Measurements from ENCODE around the gene FITM1. TPM values are rescaled to one million over a fixed set of nuclear protein-coding genes. Genes with fewer than 3 reads are reported as not detected.

Gene FITM1
- total and polyA plus RNA-seq, 11 donors: 43.3 to 276 (median 107) TPM

DNA sequence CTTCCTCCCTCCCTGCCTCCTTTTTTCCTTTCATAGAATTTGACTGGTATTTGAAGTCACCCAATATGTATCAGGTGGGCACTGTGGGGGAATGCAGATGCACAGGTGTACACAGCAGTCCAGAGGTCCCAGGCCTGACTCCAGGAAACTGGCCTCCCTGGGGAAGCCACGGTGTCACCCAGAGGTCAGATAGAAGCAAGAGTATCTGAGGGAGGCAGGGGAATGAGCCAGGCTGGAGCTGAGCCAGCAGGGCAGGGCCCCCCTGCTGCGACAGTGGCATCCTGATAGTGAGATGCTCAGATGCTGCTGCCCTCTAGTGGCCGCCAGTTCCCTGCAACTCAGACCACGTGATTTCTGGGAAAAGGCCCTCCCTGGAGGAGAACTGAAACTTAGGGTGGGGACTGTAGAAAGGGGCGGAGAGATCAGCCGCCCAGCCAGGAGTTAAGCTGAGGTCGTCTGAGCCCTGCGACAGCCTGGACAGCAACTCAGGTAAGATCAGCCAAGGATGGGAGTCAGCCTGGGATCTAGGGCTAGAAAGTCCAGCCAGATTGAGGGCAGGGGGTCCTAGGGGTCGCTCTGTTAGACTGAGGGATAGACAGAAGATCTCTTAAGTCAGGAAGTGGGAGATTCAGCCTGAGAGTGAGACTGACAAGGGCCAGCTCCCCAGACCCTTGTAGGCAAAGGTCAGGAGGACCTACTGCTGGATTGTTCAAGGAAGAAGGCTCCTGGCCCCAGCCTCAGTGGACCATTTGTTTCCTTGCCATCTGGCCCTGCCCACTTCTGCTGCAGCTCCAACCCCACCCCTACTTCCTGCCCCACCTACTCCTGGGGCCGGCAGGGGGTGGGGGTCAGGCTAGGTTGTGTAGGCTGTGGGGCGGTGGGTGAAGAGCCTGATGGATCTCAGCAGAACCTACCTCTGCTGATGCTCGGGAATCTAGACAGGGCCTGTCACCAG is 30.7 kb downstream of the FITM1 start, which contains the start of gene IRF9:
Gene IRF9, plus strand, starts transcription at position 416 of the 955 bp plus-strand sequence. CDS start 880 bp downstream, outside the sequence.
- Histone ChIP-seq H3K36me3 (peaks cover 5 to 90% (median 76%) of the 10 kb centered on the region in 9 donors), H3K9me3 (no peaks in the 10 kb centered on the region), H3K4me3 (peak within 1 kb of the TSS; percentile 36 to 85 (median 72)), H3K4me1 (peaks cover 0 to 54% (median 22%) of the 10 kb centered on the region in 12 donors), H3K27me3 (no peaks in the 10 kb centered on the region), H3K27ac (peak within 1 kb of the TSS; percentile 82 to 100 (median 97))
- DNase-seq (peak; percentile 95 to 97 (median 96)), ATAC-seq (peak; percentile 88 to 95 (median 94))
- WGBS, 4 donors: 0 to 4% (median 2%) methylated on average over 11 to 12 of the region's 12 CpGs
- TF ChIP-seq, protein P1, sequence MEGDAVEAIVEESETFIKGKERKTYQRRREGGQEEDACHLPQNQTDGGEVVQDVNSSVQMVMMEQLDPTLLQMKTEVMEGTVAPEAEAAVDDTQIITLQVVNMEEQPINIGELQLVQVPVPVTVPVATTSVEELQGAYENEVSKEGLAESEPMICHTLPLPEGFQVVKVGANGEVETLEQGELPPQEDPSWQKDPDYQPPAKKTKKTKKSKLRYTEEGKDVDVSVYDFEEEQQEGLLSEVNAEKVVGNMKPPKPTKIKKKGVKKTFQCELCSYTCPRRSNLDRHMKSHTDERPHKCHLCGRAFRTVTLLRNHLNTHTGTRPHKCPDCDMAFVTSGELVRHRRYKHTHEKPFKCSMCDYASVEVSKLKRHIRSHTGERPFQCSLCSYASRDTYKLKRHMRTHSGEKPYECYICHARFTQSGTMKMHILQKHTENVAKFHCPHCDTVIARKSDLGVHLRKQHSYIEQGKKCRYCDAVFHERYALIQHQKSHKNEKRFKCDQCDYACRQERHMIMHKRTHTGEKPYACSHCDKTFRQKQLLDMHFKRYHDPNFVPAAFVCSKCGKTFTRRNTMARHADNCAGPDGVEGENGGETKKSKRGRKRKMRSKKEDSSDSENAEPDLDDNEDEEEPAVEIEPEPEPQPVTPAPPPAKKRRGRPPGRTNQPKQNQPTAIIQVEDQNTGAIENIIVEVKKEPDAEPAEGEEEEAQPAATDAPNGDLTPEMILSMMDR (IDR thresholded peaks at IDR 0.05): peak; percentile 86 to 98 (median 93)
- peak in 1 of 2 donors; percentile 59 for TF ChIP-seq POLR2A (IDR thresholded peaks at IDR 0.05)
- intact Hi-C loops (cut with DNase I): loop anchor here in 6 of 10 donors (1.0 to 10.0 kb wide), 8 partner anchors 14 to 146 kb away; partner anchors contain the start of genes DCAF11 (in 3 of the 6), NRL (in 3 of the 6), IPO4 (in 1 of the 6) and RNF31 (in 1 of the 6)

DNA sequence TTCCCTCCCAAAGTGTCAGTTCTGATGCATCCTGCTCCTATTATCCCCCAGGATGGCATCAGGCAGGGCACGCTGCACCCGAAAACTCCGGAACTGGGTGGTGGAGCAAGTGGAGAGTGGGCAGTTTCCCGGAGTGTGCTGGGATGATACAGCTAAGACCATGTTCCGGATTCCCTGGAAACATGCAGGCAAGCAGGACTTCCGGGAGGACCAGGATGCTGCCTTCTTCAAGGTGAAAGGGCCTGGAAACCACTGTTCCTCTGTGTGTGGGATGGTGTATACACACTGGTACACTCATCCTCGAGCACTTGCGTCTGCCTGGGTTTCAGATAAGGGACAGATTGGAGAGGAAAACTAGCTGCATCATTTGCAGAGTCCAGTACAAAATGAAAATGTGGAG is 31.6 kb downstream of the FITM1 start:
- DNase-seq: peak in 2 of 5 donors; percentile 18 to 42
- peaks cover 5 to 90% (median 76%) of the 10 kb centered on the region in 9 donors for H3K36me3 ChIP-seq
- WGBS, 4 donors: 33 to 47% (median 38%) methylated on average over 8 of the region's 8 CpGs
- peak overlapping the region; percentile 36 to 85 (median 72) for H3K4me3 ChIP-seq
- peaks cover 0 to 64% (median 22%) of the 10 kb centered on the region in 12 donors for H3K4me1 ChIP-seq
- peak in 2 of 4 donors; percentile 5 to 11 for ATAC-seq
- H3K27ac ChIP-seq: peak overlapping the region; percentile 82 to 100 (median 97)
- intact Hi-C loops (cut with DNase I): loop anchor here in 3 of 10 donors (5.0 to 10.0 kb wide), 3 partner anchors 55 to 147 kb away; no protein-coding TSS in a partner anchor
- H3K9me3 ChIP-seq: no peaks in the 10 kb centered on the region
- H3K27me3 ChIP-seq: no peaks in the 10 kb centered on the region
- TF ChIP-seq POLR2A (IDR thresholded peaks at IDR 0.05): no peak
- TF ChIP-seq, protein P1 (IDR thresholded peaks at IDR 0.05): no peak

GRCh38 chr14:24164518-24164991 is 34.1 kb downstream of the FITM1 start:
- peaks cover 2 to 91% (median 79%) of the 10 kb centered on the region in 9 donors for H3K36me3 ChIP-seq
- H3K4me3 ChIP-seq: no peak overlapping the region
- 82 to 96% (median 95%) methylated on average over 5 to 14 of the region's 14 CpGs for WGBS, 4 donors
- H3K27ac ChIP-seq: no peak overlapping the region
- no peak for TF ChIP-seq POLR2A (IDR thresholded peaks at IDR 0.05)
- TF ChIP-seq, protein P1 (IDR thresholded peaks at IDR 0.05): no peak
- ATAC-seq (no peak), DNase-seq (peak in 2 of 5 donors; percentile 27 to 52)
- H3K9me3 ChIP-seq: no peaks in the 10 kb centered on the region
- no peaks in the 10 kb centered on the region for H3K27me3 ChIP-seq
- intact Hi-C loops (cut with DNase I): loop anchor here in 3 of 10 donors (5.0 to 10.0 kb wide), 3 partner anchors 57 to 150 kb away; no protein-coding TSS in a partner anchor
- H3K4me1 ChIP-seq: peaks cover 0 to 74% (median 22%) of the 10 kb centered on the region in 12 donors

All from heart left ventricle (tissue), 16 donors.